IMR-90 (cell line): ENCODE results near the gene ITGA6. TPM values are rescaled to one million over a fixed set of nuclear protein-coding genes. Genes with fewer than 3 reads are reported as not detected.

ENCODE experiments used
- ATAC-seq: fragments of 200-7000 bp; cut with Tn5 transposase; 2 replicates; pipeline ENCODE4 v1.9.1; 2020; ENCODE audit warnings: low read depth, mild to moderate bottlenecking, moderate library complexity
- BruUV-seq: library from RNA; stranded (reverse); fragments of 400-500 nt; replicated peaks from 2 replicates; lab custom pipeline; 2021; lab: Mats Ljungman, UMichigan
- CTCF ChIA-PET: fragments of 300-600 bp; formaldehyde crosslinking; extraction: SDS; loops from one replicate; lab custom pipeline; 2021; ENCODE audit warnings: antibody characterized with exemption; lab: Yijun Ruan, JAX
- POLR2A ChIA-PET: fragments of 300-600 bp; sonication (Branson Sonifier 250); formaldehyde crosslinking; loops from one replicate; lab custom pipeline; 2022; ENCODE audit warnings: antibody characterized with exemption; ENCODE audit not compliant: unreplicated experiment; lab: Charles Lee
- DNase-seq: peaks from one replicate; pipeline ENCODE4 v3.0.0; 2013
- H2AFZ ChIP-seq: replicated peaks from 2 replicates; pipeline ENCODE3; 2013; ENCODE audit warnings: low read length, mild to moderate bottlenecking; ENCODE audit not compliant: poor library complexity
- H2AK5ac ChIP-seq: 2 replicates; pipeline ENCODE4 v1.6.1; 2013; ENCODE audit warnings: low read depth, low read length, inconsistent platforms
- H2AK9ac ChIP-seq: replicated peaks from 2 replicates; pipeline ENCODE3; 2013; ENCODE audit warnings: mild to moderate bottlenecking, low read depth, low read length, moderate library complexity; ENCODE audit not compliant: poor library complexity
- H2BK120ac ChIP-seq: 2 replicates; pipeline ENCODE4 v1.6.1; 2013; ENCODE audit warnings: low read depth, low read length, inconsistent platforms
- H2BK15ac ChIP-seq: 3 replicates; pipeline ENCODE4 v1.6.1; 2013; ENCODE audit warnings: low read depth, low read length, inconsistent platforms
- H2BK20ac ChIP-seq: 2 replicates; pipeline ENCODE4 v1.6.1; 2013; ENCODE audit warnings: low read depth, mild to moderate bottlenecking, inconsistent platforms, low read length, moderate library complexity
- H2BK5ac ChIP-seq: 2 replicates; pipeline ENCODE4 v1.6.1; 2013; ENCODE audit warnings: mild to moderate bottlenecking, low read depth, low read length, inconsistent platforms; ENCODE audit not compliant: poor library complexity, severe bottlenecking
- H3K14ac ChIP-seq: replicated peaks from 2 replicates; pipeline ENCODE4 v1.6.1; 2013; ENCODE audit warnings: low read depth, low read length, inconsistent platforms
- H3K18ac ChIP-seq: 2 replicates; pipeline ENCODE4 v1.6.1; 2013; ENCODE audit warnings: low read depth, low read length, control low read depth
- H3K23ac ChIP-seq: 2 replicates; pipeline ENCODE4 v1.6.1; 2013; ENCODE audit warnings: low read depth, low read length, inconsistent platforms
- H3K27ac ChIP-seq: 2 replicates; pipeline ENCODE4 v1.5.1; 2013; ENCODE audit warnings: mild to moderate bottlenecking, control low read depth, low read length; ENCODE audit not compliant: insufficient read depth
- H3K27me3 ChIP-seq: 2 replicates; pipeline ENCODE4 v1.6.1; 2013; ENCODE audit warnings: low read length; ENCODE audit not compliant: control insufficient read depth, insufficient read depth
- H3K36me3 ChIP-seq: 2 replicates; pipeline ENCODE4 v1.6.1; 2013; ENCODE audit warnings: low read length, mixed read lengths; ENCODE audit not compliant: control insufficient read depth, insufficient read depth
- H3K4ac ChIP-seq: 2 replicates; pipeline ENCODE4 v1.6.1; 2013; ENCODE audit warnings: low read depth, low read length, inconsistent platforms
- H3K4me1 ChIP-seq: 2 replicates; pipeline ENCODE4 v1.6.1; 2013; ENCODE audit warnings: low read length, mixed read lengths; ENCODE audit not compliant: control insufficient read depth, insufficient read depth
- H3K4me2 ChIP-seq: 2 replicates; pipeline ENCODE4 v1.6.1; 2013; ENCODE audit warnings: low read depth, mild to moderate bottlenecking, control low read depth, low read length, moderate library complexity
- H3K4me3 ChIP-seq: 2 replicates; pipeline ENCODE4 v1.5.1; 2013; ENCODE audit warnings: low read depth, mild to moderate bottlenecking, control low read depth, low read length, moderate library complexity; ENCODE audit not compliant: insufficient read depth
- H3K56ac ChIP-seq: 2 replicates; pipeline ENCODE4 v1.6.1; 2013; ENCODE audit warnings: low read length, inconsistent platforms; ENCODE audit not compliant: insufficient read depth; ENCODE audit errors: extremely low read depth
- H3K79me1 ChIP-seq, 2 experiments: 2 replicates each; pipeline ENCODE4 v1.6.1; 2013; ENCODE audit warnings: low read length in 2 of 2, inconsistent platforms in 1 of 2, low read depth in 1 of 2
- H3K9ac ChIP-seq: 2 replicates; pipeline ENCODE4 v1.6.1; 2013; ENCODE audit warnings: low read depth, low read length, control low read depth
- H3K9me1 ChIP-seq: 2 replicates; pipeline ENCODE4 v1.6.1; 2013; ENCODE audit warnings: low read length, inconsistent platforms; ENCODE audit not compliant: insufficient read depth
- H3K9me3 ChIP-seq: 2 replicates; pipeline ENCODE4 v1.6.1; 2013; ENCODE audit warnings: low read length; ENCODE audit not compliant: control insufficient read depth, insufficient read depth
- H4K20me1 ChIP-seq: 2 replicates; pipeline ENCODE4 v1.6.1; 2013; ENCODE audit warnings: low read length, inconsistent platforms; ENCODE audit not compliant: insufficient read depth
- H4K5ac ChIP-seq: 2 replicates; pipeline ENCODE4 v1.6.1; 2013; ENCODE audit warnings: mild to moderate bottlenecking, low read depth, low read length, control low read depth
- H4K8ac ChIP-seq, 2 experiments: 2 replicates each; pipeline ENCODE4 v1.6.1; 2013; ENCODE audit warnings: low read depth in 2 of 2, low read length in 2 of 2, control low read depth in 1 of 2, inconsistent platforms in 1 of 2
- H4K91ac ChIP-seq: 2 replicates; pipeline ENCODE4 v1.6.1; 2013; ENCODE audit warnings: low read depth, low read length, inconsistent platforms; ENCODE audit not compliant: insufficient read depth
- BHLHE40 ChIP-seq: fragments of 150-350 bp; IDR thresholded peaks from 2 replicates; pipeline ENCODE4 v1.6.1; 2016; ENCODE audit warnings: mild to moderate bottlenecking, low read depth, low read length
- MAZ ChIP-seq: IDR thresholded peaks from 2 replicates; pipeline ENCODE4 v1.6.1; 2012; ENCODE audit warnings: low read depth, mild to moderate bottlenecking, low read length, improper control_type of control experiment, moderate library complexity, borderline replicate concordance
- NFE2L2 ChIP-seq: fragments of 150-350 bp; IDR thresholded peaks from 2 replicates; pipeline ENCODE4 v1.6.1; 2016; ENCODE audit warnings: low read depth, mild to moderate bottlenecking, low read length
- POLR2A ChIP-seq: IDR thresholded peaks from 2 replicates; pipeline ENCODE4 v1.6.1; 2012; ENCODE audit warnings: mild to moderate bottlenecking, low read depth, low read length
- RAD21 ChIP-seq: IDR thresholded peaks from 2 replicates; pipeline ENCODE4 v1.6.1; 2012; ENCODE audit warnings: low read length, improper control_type of control experiment
- RFX5 ChIP-seq: IDR thresholded peaks from 2 replicates; pipeline ENCODE4 v1.8.0; 2012; ENCODE audit warnings: low read depth, mild to moderate bottlenecking, low read length, moderate library complexity
- SMC3 ChIP-seq: fragments of 150-350 bp; IDR thresholded peaks from 2 replicates; pipeline ENCODE4 v1.6.1; 2016; ENCODE audit warnings: low read depth, mild to moderate bottlenecking, antibody characterized with exemption, low read length, moderate library complexity
- WGBS, 2 experiments: methylation state at CpG; one replicate each; pipeline versions ENCODE4 v1.1.5 to v1.1.7; 2013; ENCODE audit warnings: missing lambda C conversion rate in 2 of 2; ENCODE audit not compliant: insufficient read length in 1 of 2; ENCODE audit errors: extremely low coverage in 2 of 2; 5-methylcytosine and 5-hydroxymethylcytosine counted together
- dilution Hi-C: fragments of 300-500 bp; cut with HindIII; formaldehyde crosslinking; loops from one replicate; pipeline ENCODE4 v1.14.3; 2018; ENCODE audit warnings: low sequenced_read_pairs; ENCODE audit not compliant: unreplicated experiment
- in situ Hi-C: fragments of 300-500 bp; cut with MboI; formaldehyde crosslinking; loops from 3 replicates; pipeline ENCODE4 v1.14.3; 2019; ENCODE audit warnings: low sequenced_read_pairs, inconsistent platforms, mixed read lengths
- intact Hi-C: fragments of 100-400 bp; cut with micrococcal nuclease; formaldehyde crosslinking; loops from 2 replicates; pipeline ENCODE4 v1.10.0; 2022
- polyA plus RNA-seq, 3 experiments: library from polyadenylated mRNA; depleted of rRNA; stranded (reverse); fragments of >200 nt; gene quantifications; 2 replicates each; pipeline ENCODE4 v1.2.3, GENCODE V29; 2012; ENCODE audit warnings: low replicate concordance in 1 of 3
- total RNA-seq: library from RNA; depleted of rRNA; stranded (reverse); fragments of >200 nt; gene quantifications from 2 replicates; pipeline ENCODE4 v1.2.3, GENCODE V29; 2012
- TF ChIP-seq, protein P1 (sequence below): fragments of 150-350 bp; IDR thresholded peaks from 2 replicates; pipeline ENCODE4 v1.6.1; 2016; ENCODE audit warnings: low read depth, mild to moderate bottlenecking, low read length, moderate library complexity, borderline replicate concordance

Gene ITGA6
- total and polyA plus RNA-seq, 2 of the 4 experiments (the other 2 are of a cell fraction): 12.5 to 43.9 TPM

DNA sequence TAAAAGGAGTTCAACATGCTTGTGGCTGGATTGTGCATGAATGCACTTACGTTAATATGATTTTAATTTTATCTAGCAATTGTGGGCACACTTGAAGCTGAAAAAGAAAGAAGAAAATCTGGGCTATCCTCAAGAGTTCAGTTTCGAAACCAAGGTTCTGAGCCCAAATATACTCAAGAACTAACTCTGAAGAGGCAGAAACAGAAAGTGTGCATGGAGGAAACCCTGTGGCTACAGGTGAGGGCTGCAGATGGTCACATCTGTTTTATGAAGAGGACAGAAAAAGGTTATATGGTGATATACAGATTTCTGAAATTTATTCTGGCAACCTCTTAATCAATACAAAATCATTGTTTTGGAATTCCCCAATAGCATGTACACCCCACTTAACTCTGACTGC lies 57.3 kb downstream of the ITGA6 start:
- no TSS peak for BruUV-seq
- no peak overlapping the region for H2BK5ac ChIP-seq
- H3K4me3 ChIP-seq: no peak overlapping the region
- in situ Hi-C loops (no loop called here), dilution Hi-C loops (no loop called here), intact Hi-C loops (no loop called here)
- no peaks in the 10 kb centered on the region for H4K20me1 ChIP-seq
- no peak for ATAC-seq
- H4K5ac ChIP-seq: no peak overlapping the region
- H3K18ac ChIP-seq: no peak overlapping the region
- H3K23ac ChIP-seq: no peak overlapping the region
- no peak overlapping the region for H4K91ac ChIP-seq
- no peak overlapping the region for H3K4me2 ChIP-seq
- no peak overlapping the region for H2AK9ac ChIP-seq
- peaks cover 0 to 2% of the 10 kb centered on the region in 2 experiments; a peak in 1 of 4 replicates for H3K79me1 ChIP-seq
- H2AK5ac ChIP-seq: no peak overlapping the region
- TF ChIP-seq SMC3: no peak
- no peak for TF ChIP-seq MAZ
- no peak for TF ChIP-seq BHLHE40
- no peak for TF ChIP-seq NFE2L2
- no peak for TF ChIP-seq RFX5
- TF ChIP-seq, protein P1, sequence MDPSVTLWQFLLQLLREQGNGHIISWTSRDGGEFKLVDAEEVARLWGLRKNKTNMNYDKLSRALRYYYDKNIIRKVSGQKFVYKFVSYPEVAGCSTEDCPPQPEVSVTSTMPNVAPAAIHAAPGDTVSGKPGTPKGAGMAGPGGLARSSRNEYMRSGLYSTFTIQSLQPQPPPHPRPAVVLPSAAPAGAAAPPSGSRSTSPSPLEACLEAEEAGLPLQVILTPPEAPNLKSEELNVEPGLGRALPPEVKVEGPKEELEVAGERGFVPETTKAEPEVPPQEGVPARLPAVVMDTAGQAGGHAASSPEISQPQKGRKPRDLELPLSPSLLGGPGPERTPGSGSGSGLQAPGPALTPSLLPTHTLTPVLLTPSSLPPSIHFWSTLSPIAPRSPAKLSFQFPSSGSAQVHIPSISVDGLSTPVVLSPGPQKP: no peak
- no peak for TF ChIP-seq RAD21
- TF ChIP-seq POLR2A: no peak
- H2AFZ ChIP-seq: no peak overlapping the region
- no peak overlapping the region for H3K4ac ChIP-seq
- DNase-seq: no peak
- H2BK120ac ChIP-seq: no peak overlapping the region
- no peak overlapping the region for H3K56ac ChIP-seq
- no peak overlapping the region for H4K8ac ChIP-seq
- H3K9ac ChIP-seq: no peak overlapping the region
- ChIA-PET POLR2A (no interaction called here), CTCF (interaction anchor here (0.7 to 1.1 kb wide), 3 partner anchors 16 to 23 kb away, joined by 4 read pairs; no protein-coding TSS in a partner anchor)
- peaks cover 5% of the 10 kb centered on the region for H3K36me3 ChIP-seq
- no CpG with 5 or more reads among the region's 2 CpGs for WGBS, 2 experiments
- peaks cover 6% of the 10 kb centered on the region for H3K4me1 ChIP-seq
- no peak overlapping the region for H2BK15ac ChIP-seq
- H3K14ac ChIP-seq: no peak overlapping the region
- H3K9me1 ChIP-seq: 0 out of 2 replicates have a peak, but pooled peaks cover 2% of the 10 kb centered on the region
- no peak overlapping the region for H3K27ac ChIP-seq
- H2BK20ac ChIP-seq: no peak overlapping the region
- no peaks in the 10 kb centered on the region for H3K9me3 ChIP-seq
- H3K27me3 ChIP-seq: no peaks in the 10 kb centered on the region
